Esophagus muscularis mucosa (tissue), 3 donors: ENCODE measurements around the gene CDH8.
"Not testable (repeated sequence)": the region's sequence is repeated elsewhere in the genome, so short reads cannot be mapped to it uniquely, and the experiment has no call there.

Source experiments
- POLR2A ChIP-seq: fragments of 450-650 bp; IDR thresholded peaks from one replicate; pipeline ENCODE4 v1.6.1; 2017; ENCODE audit warnings: antibody characterized with exemption, moderate library complexity, mild to moderate bottlenecking, low read depth
- POLR2AphosphoS5 ChIP-seq, 2 donors: sonication (generic); formaldehyde crosslinking; IDR thresholded peaks; one replicate each; pipeline ENCODE4 v1.6.1; 2017; ENCODE audit warnings: antibody characterized with exemption in 2 of 2
- TF ChIP-seq, protein P1 (sequence below), 3 experiments: fragments of 200-600 bp in 2 of 3; fragments of 450-650 bp in 1 of 3; sonication (generic) in 2 of 3; IDR thresholded peaks; one replicate each; pipeline ENCODE4 v1.5.1; 2017 to 2019; ENCODE audit warnings: antibody characterized with exemption in 3 of 3, mild to moderate bottlenecking in 2 of 3, moderate library complexity in 1 of 3

DNA sequence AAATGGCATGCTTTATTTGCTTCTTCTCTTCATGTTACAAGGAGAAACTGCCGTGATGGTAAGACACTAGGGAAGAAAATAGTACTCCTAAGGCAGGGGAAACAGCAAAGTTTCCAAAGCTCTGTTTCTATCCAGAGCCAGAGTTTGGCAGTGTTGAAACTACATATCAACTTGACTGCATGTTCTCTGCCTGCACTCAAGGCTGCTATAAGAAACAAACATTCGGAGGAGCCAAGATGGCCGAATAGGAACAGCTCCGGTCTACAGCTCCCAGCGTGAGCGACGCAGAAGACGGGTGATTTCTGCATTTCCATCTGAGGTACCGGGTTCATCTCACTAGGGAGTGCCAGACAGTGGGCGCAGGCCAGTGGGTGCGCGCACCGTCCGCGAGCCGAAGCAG lies 254.4 kb downstream of the CDH8 start:
- TF ChIP-seq, protein P1, sequence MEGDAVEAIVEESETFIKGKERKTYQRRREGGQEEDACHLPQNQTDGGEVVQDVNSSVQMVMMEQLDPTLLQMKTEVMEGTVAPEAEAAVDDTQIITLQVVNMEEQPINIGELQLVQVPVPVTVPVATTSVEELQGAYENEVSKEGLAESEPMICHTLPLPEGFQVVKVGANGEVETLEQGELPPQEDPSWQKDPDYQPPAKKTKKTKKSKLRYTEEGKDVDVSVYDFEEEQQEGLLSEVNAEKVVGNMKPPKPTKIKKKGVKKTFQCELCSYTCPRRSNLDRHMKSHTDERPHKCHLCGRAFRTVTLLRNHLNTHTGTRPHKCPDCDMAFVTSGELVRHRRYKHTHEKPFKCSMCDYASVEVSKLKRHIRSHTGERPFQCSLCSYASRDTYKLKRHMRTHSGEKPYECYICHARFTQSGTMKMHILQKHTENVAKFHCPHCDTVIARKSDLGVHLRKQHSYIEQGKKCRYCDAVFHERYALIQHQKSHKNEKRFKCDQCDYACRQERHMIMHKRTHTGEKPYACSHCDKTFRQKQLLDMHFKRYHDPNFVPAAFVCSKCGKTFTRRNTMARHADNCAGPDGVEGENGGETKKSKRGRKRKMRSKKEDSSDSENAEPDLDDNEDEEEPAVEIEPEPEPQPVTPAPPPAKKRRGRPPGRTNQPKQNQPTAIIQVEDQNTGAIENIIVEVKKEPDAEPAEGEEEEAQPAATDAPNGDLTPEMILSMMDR (IDR thresholded peaks at IDR 0.05): not testable (repeated sequence)
- TF ChIP-seq POLR2AphosphoS5 (IDR thresholded peaks at IDR 0.05); POLR2A: not testable (repeated sequence)
